CD4-positive, alpha-beta T cell treated with Interferon alpha-2 for 1 hour (primary cell): ENCODE data around the gene TADA2B.

ENCODE experiments used
- DNase-seq, 2 donors: peaks; one replicate each; pipeline ENCODE4 v3.0.0-alpha.2; 2020 to 2022

Gene TADA2B, protein sequence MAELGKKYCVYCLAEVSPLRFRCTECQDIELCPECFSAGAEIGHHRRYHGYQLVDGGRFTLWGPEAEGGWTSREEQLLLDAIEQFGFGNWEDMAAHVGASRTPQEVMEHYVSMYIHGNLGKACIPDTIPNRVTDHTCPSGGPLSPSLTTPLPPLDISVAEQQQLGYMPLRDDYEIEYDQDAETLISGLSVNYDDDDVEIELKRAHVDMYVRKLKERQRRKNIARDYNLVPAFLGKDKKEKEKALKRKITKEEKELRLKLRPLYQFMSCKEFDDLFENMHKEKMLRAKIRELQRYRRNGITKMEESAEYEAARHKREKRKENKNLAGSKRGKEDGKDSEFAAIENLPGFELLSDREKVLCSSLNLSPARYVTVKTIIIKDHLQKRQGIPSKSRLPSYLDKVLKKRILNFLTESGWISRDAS

DNA sequence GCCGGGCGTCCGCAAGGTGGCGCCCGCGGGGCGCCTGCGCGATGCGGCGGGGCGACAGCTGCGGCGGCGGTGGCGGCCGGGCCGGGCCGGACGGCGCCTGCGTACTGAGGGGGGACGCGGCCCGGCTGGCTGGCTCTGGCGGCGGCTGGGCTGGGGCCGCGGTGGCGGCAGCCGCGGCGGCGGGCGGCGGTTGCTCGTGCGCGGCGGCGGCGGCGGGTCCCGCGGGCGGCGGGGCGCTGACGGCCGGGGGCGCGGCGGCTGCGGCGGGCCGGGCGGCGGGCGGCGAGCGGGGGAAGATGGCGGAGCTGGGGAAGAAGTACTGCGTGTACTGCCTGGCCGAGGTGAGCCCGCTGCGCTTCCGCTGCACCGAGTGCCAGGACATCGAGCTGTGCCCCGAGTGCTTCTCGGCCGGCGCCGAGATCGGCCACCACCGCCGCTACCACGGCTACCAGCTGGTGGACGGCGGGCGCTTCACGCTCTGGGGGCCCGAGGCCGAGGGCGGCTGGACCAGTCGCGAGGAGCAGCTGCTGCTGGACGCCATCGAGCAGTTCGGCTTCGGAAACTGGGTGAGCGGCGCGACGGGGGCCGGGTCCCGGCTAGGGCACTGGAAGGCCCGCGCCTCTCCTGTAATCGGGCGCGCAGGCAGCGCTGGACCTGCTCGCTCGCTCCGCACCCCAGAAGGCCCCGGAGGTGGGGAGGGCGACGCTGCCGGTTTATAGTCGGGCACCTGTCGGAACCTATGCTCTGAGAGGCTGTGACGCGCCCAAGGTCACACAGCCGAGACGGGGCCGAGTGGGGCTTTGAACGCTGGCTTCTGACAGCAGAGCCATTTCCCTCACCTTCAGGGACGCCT is at the start of gene TADA2B:
Gene TADA2B (plus strand): TSS at position 89 of the 853 bp plus-strand sequence. CDS start 208 bp downstream, at position 297.
- DNase-seq: peak; percentile 56 to 57

DNA sequence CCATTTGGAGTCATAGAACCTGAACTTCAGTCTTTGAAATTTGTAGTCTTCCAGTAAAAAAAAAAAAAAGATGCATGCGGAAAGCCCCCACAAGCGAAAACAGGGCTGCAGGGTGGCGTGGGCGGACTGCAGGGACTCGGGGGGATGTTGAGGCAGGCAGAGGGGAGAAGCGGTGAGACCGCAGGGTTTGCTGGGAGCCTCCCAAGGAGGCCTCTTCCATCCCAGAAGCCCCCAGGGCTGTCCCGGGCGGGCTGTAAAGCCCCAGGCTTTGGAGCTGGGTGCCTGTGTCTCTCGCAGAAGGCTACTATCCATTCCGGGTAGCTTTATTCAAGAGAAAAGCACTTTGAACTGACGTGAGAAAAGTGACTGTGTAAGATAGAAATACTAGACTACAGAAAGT is 46.7 kb upstream of the TADA2B start:
- DNase-seq: no peak

- DNase-seq: peak; percentile 23 to 42
Observed at GRCh38 chr4:6999172-7000086, 43.7 kb upstream of the TADA2B start.

- no peak for DNase-seq
Observed at GRCh38 chr4:7000421-7001176, 42.6 kb upstream of the TADA2B start.

DNA sequence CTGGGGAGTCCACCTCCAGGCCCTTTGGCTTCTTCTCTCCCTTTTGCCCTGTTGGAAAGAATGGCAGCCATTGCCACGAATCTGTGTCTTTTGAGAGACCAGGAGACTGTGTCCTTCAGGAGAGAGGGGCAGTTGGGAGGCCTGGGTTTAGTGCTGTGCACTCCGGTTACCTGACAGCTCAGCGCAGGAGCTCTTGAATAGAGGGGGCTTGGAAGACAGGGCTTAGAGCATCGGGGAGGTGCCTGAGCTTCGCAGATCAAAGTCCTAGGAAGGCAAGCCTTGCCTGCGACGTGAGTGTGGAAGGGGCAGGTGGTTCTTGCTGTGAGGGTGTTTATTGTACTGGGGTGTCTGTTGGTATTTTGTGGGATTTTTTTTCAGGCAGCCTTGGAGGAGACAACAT is 41.9 kb upstream of the TADA2B start:
- no peak for DNase-seq

- DNase-seq: no peak
Observed at GRCh38 chr4:7002336-7002735, 40.8 kb upstream of the TADA2B start.

- no peak for DNase-seq
Observed at GRCh38 chr4:7003176-7003878, 39.8 kb upstream of the TADA2B start.

DNA sequence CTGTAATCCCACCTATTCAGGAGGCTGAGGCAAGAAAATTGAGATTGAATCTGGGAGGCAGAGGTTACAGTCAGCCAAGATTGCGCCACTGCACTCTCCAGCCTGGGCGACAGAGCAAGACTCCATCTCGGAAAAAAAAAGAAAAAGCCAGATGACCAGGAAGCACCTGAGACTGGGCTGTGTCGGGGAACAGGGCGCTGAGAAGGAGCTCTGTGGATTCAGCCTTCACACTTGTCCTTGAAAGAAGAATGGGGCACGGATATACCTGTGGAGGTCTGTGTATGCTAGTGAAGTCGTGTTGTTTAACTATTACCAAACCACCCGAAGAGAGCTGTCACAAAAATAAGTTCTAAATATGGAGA is 39.3 kb upstream of the TADA2B start:
- DNase-seq: no peak

- DNase-seq: no peak
Observed at GRCh38 chr4:7004331-7004730, 38.8 kb upstream of the TADA2B start.

GRCh38 chr4:7005571-7005970 is 37.6 kb upstream of the TADA2B start:
- no peak for DNase-seq

DNA sequence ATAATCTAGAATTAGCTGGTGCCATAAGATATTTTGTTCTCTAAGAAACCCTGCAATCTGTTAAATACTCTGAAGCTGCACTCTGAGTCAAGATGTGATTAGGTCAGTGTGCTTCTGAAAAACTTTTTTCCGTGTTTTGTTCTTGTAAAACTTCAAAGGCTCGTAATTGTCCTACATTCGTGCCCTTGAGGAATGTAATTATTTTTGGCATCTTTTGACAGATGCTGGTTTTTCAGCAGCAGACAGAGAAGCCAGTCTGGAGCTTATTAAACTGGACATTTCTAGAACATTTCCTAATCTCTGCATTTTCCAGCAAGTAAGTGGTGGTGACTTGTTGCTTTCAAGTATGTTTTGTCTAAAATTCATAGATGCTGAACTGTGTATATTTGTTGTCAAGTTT is 36.8 kb upstream of the TADA2B start:
- no peak for DNase-seq

- DNase-seq: no peak
Observed at GRCh38 chr4:7007142-7007907, 35.8 kb upstream of the TADA2B start.

- no peak for DNase-seq
Observed at GRCh38 chr4:7007944-7008343, 35.2 kb upstream of the TADA2B start.

- DNase-seq: no peak
Observed at GRCh38 chr4:7009564-7009963, 33.6 kb upstream of the TADA2B start.

- DNase-seq: no peak
Observed at GRCh38 chr4:7013175-7013574, 30.0 kb upstream of the TADA2B start.

DNA sequence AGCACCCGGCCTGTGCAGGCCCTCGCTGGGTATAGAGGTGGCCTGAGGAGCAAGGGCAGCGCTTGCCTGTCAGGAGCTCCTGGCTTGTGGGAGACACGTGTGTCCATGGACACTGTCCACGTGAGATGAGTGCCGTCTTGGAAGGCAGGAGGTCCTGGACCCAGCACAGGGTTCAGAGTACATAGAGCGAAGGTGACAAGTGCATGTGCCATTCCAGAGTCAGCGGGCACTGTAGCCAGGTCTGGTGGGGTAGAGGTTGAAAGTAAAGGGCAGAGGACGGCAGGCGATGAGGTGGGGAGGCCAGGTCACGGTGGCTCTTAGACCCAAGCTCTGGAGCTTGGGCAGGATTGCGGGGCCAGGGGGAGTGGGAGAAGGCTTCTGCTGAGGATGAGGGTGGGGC is 28.4 kb upstream of the TADA2B start:
- no peak for DNase-seq

DNA sequence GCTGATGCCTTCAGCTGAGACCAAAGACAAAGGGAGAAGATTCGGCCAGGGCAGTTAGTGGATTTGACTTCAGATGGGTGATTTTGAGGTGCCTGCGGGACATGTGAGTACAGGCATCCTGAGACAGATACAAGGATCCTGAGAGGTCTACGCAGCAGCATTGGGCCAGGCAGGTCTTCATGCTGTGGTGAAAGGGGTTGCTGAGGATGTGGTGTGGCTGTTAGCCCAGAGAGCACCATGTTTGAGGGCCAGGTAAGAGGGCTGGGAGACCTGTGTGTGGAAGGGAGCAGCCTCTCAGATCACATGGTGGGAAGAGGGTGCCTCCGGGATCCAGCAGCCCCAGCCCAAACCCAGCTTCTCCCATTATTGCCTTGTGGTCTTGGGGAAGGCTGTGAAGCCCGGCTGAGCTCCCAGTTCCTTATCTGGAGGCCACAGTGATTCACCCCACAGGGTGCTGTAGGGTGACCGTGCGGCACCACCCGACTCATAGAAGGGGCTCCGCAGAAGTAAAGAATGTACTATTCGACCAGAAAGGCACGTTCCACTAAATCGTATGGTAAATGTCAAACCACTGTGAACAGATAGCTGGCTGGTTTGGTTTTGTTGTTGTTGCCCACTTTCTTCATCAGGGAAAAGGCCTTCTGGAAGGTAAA is 27.7 kb upstream of the TADA2B start:
- DNase-seq: no peak

- DNase-seq: no peak
Observed at GRCh38 chr4:7016086-7016485, 27.1 kb upstream of the TADA2B start.

DNA sequence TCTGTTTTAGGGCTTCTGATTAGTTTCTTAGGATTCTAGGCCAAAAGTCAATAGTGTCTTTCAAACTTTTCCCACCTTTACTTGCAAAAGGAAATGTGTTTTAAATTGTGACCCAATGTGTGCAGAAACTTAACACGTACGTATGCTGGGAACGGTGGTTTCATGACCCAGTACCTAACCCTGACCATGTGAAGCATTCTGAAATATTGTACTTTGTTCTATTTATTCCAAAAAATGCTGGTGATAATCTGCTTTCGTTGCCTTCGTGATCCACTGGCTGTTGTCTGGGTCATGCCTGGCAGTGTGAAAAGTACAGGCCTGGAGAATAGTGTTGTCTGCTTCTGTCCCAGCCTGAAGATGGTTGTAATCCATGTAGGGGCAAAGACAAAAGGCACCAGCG is 26.7 kb upstream of the TADA2B start:
- DNase-seq: no peak

DNA sequence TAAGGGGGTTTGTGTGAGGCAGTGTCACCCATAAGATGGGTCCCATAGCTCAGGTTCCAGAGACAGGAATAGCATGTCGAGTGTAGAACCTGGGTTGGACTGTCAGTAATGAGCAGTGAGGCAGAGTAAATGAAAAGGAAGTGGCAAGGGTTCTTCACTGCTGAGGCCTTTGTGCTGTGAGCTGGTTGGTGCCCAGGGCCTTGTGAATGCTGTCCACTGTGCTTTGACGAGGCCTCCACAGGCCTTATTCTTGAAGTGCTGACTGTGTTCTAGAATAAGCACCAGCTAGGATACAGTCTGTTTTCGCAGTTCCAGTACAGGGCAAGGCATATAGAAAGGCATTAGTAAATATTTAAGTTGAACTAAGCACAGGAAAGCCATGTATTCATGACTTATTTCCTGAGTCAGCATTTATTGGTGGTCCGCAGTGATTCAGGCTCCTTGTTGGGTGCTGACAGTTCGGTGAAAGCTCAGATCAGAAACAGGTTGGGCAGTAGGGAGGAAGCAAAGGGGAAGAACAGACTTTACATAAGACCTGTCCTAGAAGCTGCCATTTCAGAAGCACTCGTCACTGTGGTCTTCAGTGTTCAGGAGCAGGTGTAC is 25.6 kb upstream of the TADA2B start:
- DNase-seq: no peak
